GM12873 (cell line): ENCODE results near the gene ADGRL4.

Experiments
- TF ChIP-seq, protein P1 (sequence below): IDR thresholded peaks from 2 replicates; pipeline ENCODE4 v1.5.1; 2012; ENCODE audit warnings: low read depth, mild to moderate bottlenecking, moderate library complexity, low read length, control low read depth; ENCODE audit not compliant: insufficient read depth; ENCODE audit errors: missing control alignments

Gene ADGRL4

GRCh38 chr1:78996791-78997190, 9.7 kb downstream of the ADGRL4 start:
- TF ChIP-seq, protein P1, sequence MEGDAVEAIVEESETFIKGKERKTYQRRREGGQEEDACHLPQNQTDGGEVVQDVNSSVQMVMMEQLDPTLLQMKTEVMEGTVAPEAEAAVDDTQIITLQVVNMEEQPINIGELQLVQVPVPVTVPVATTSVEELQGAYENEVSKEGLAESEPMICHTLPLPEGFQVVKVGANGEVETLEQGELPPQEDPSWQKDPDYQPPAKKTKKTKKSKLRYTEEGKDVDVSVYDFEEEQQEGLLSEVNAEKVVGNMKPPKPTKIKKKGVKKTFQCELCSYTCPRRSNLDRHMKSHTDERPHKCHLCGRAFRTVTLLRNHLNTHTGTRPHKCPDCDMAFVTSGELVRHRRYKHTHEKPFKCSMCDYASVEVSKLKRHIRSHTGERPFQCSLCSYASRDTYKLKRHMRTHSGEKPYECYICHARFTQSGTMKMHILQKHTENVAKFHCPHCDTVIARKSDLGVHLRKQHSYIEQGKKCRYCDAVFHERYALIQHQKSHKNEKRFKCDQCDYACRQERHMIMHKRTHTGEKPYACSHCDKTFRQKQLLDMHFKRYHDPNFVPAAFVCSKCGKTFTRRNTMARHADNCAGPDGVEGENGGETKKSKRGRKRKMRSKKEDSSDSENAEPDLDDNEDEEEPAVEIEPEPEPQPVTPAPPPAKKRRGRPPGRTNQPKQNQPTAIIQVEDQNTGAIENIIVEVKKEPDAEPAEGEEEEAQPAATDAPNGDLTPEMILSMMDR, result no peak

DNA sequence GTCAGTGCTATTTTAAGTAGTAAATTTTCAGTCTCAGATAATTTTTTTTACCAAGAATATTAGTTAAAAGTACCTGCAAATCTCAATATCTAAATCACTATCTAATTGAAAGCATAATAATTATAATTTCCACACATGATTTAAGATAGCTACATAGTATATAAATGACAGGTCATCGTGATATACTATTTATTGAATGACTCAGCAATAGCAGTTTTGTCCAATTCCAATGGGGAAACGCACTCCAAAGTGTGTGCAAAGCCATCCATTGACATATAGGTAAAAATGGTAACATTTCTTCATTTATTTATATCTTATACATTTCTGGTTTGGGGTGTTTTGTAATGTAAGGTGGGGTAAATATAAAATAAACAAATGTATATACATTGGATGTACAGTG, 19.5 kb downstream of the ADGRL4 start:
- TF ChIP-seq, protein P1, result no peak

DNA sequence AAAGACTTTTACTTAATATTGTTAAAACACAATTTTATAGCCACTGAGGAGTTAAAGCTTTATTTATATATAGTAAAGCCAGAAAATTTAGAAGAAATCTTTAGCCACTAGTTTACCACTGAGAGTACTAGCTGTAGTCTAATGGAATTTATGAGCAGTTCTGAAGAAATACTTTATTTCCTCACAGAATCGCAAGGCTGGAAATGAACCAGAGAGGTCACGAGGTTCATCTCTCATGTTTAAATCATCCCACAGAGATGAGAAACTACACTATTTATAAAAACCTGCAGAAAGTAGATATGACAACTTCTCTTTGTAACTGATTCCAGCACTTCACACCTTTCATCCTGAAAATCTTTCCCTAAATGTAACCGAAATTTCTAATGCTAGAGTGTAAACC, 26.0 kb downstream of the ADGRL4 start:
- TF ChIP-seq, protein P1, result no peak

DNA sequence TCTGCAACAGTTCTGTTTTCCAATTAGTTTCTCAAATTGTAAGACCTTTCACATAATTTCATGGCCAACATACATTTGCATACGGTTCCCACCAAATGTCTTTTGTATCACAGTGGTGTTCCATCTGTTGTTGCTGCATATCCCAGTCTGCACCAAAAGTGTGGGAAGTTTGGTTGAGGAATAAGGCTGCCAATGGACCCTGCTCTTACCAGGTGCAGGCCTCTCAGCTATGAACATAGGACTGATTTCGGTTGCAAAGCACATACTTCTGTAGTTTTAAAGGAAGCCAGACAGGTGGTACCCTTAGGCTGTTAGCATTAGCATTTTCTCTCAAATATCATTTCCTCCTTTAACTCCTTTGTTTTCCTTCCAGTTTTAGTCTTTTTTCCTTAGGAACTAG, 33.8 kb downstream of the ADGRL4 start:
- TF ChIP-seq, protein P1, result no peak

- TF ChIP-seq, protein P1, result no peak
Observed at GRCh38 chr1:78958711-78959110, 47.8 kb downstream of the ADGRL4 start.

DNA sequence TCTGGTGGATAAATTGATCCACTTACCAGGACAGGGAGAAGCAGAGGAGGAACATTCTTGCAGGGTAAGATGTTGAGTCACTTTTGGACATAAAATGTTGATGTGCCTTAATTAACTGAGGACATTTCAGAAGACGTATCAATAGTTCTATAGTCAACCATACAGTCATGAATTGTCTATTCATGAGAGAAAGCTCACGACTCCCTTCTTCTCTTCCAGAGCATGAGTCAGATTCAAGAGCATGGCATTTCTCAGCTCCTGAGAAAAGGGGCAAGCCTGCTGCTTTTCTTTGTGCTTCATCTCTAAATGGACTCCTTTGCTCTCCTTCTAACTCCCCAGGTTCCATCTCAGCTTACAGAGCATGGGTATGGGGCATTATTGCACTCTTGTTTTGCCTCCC, 55.7 kb downstream of the ADGRL4 start:
- TF ChIP-seq, protein P1, result no peak

GRCh38 chr1:78949227-78949626, 57.3 kb downstream of the ADGRL4 start:
- TF ChIP-seq, protein P1, result no peak
